Epithelial cell of proximal tubule (primary cell): Measurements from ENCODE around the gene YES1. TPM values are rescaled to one million over a fixed set of nuclear protein-coding genes. Genes with fewer than 3 reads are reported as not detected.

Source experiments
- DNase-seq: peaks from one replicate; pipeline ENCODE4 v3.0.0-alpha.2; 2011; ENCODE audit warnings: low read depth
- H3K4me3 ChIP-seq: 2 replicates; pipeline ENCODE4 v1.5.1; 2011; ENCODE audit warnings: low read depth, mild to moderate bottlenecking, low read length
- CTCF ChIP-seq: conservative IDR thresholded peaks from 2 replicates; pipeline ENCODE4 v1.5.1; 2012; ENCODE audit warnings: low read depth, mild to moderate bottlenecking, low read length
- total RNA-seq: library from RNA; depleted of rRNA; stranded (reverse); fragments of >200 nt; gene quantifications from 2 replicates; pipeline ENCODE4 v1.2.3, GENCODE V29; 2015

The YES1 gene
- total RNA-seq, 1 donor from 2014 or later, result 109 TPM

GRCh38 chr18:845152-845819 is 33.2 kb upstream of the YES1 start:
- no peak for TF ChIP-seq CTCF
- H3K4me3 ChIP-seq, result no peak overlapping the region
- DNase-seq, result no peak

- DNase-seq, result no peak
- H3K4me3 ChIP-seq, result no peak overlapping the region
- no peak for TF ChIP-seq CTCF
Measured at GRCh38 chr18:841647-842370, 29.8 kb upstream of the YES1 start.

- no peak for TF ChIP-seq CTCF
- H3K4me3 ChIP-seq, result no peak overlapping the region
- no peak for DNase-seq
Measured at GRCh38 chr18:840516-840915, 28.5 kb upstream of the YES1 start.

- no peak for DNase-seq
- no peak for TF ChIP-seq CTCF
Measured at GRCh38 chr18:840023-840408, 28.0 kb upstream of the YES1 start.

GRCh38 chr18:839224-840022 is 27.4 kb upstream of the YES1 start:
- DNase-seq, result no peak
- TF ChIP-seq CTCF, result peak; percentile 95
- H3K4me3 ChIP-seq, result no peak overlapping the region

More at GRCh38 chr18:840023-840408, 28.0 kb upstream of the YES1 start:
- no peak overlapping the region for H3K4me3 ChIP-seq

GRCh38 chr18:837922-838321 is 25.9 kb upstream of the YES1 start:
- no peak overlapping the region for H3K4me3 ChIP-seq
- TF ChIP-seq CTCF, result no peak
- no peak for DNase-seq
